ENCODE measurements around the gene GPR52.

GPR52 gene

DNA sequence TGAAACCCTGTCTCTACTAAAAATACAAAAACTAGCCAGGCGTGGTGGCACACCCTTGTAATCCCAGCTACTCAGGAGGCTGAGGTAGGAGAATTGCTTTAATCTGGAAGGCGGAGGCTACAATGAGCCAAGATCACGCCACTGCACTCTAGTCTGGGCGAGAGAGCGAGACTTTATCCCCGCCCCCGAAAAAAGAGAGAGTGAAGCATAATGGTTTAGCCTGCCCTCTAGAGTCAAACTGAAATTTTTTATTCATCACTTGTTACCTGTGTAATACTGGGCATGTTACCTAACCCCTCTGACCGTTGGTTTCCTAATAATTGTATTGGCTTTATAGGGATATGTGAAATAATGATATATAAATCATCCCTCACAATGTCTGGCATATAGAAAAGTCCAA lies 18.8 kb downstream of the GPR52 start:
- H3K9ac ChIP-seq (ENCODE audit: low read length): no peak overlapping the region
- H3K9me3 ChIP-seq (ENCODE audit: control insufficient read depth, low read depth, low read length): no peaks in the 10 kb centered on the region
- no peaks in the 10 kb centered on the region for H3K27me3 ChIP-seq (ENCODE audit: control insufficient read depth, insufficient read depth, low read length)
- no peaks in the 10 kb centered on the region for H3K36me3 ChIP-seq (ENCODE audit: control insufficient read depth, low read depth, low read length)
- no peaks in the 10 kb centered on the region for H3K4me1 ChIP-seq (ENCODE audit: control insufficient read depth, low read depth, low read length)
- H3K27ac ChIP-seq (ENCODE audit: low read length): no peak overlapping the region
- no peak overlapping the region for H3K4me3 ChIP-seq (ENCODE audit: low read length)

DNA sequence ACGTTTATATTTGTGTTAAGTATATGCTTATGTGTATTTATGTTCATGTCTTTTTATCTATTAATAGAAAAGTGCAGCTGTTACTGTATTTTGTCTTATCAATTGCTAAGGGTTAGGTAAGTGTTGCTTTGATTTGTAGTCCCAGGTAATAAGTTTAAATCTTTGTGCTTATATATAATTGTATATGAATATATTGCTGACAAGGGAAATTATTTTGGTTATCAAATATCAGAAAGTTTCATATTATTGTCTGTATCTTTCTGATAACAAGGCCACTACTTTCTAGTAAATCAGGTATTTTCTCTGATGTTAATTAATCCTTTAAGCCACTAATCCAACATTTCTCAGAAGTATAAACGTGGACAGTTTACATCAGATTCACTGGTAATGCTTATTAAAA lies 21.3 kb downstream of the GPR52 start:
- no peaks in the 10 kb centered on the region for H3K27me3 ChIP-seq (ENCODE audit: control insufficient read depth, insufficient read depth, low read length)
- no peak overlapping the region for H3K27ac ChIP-seq (ENCODE audit: low read length)
- no peaks in the 10 kb centered on the region for H3K9me3 ChIP-seq (ENCODE audit: control insufficient read depth, low read depth, low read length)
- H3K36me3 ChIP-seq (ENCODE audit: control insufficient read depth, low read depth, low read length): no peaks in the 10 kb centered on the region
- no peaks in the 10 kb centered on the region for H3K4me1 ChIP-seq (ENCODE audit: control insufficient read depth, low read depth, low read length)
- no peak overlapping the region for H3K9ac ChIP-seq (ENCODE audit: low read length)
- H3K4me3 ChIP-seq (ENCODE audit: low read length): no peak overlapping the region

DNA sequence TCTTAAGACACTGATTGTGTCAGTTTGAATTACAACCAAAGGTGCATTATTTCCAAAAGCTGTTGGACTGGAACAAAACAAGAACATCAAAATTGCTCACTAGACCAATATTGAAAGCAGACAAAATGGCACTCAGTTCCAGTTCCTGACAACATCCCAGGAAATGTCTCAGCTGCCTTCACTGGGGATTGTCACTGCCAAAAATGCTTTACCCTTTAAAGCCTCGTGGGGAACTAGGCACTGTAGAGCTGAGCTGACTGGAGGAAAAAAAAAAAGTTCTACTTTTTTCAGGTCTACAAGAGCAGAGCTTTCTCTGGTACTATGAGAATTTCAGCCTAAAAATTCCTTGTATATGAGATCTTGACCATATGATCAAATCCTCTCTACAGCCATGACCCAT lies 21.9 kb downstream of the GPR52 start:
- Histone ChIP-seq H3K9me3 (ENCODE audit: control insufficient read depth, low read depth, low read length) (no peaks in the 10 kb centered on the region), H3K4me1 (ENCODE audit: control insufficient read depth, low read depth, low read length) (no peaks in the 10 kb centered on the region), H3K36me3 (ENCODE audit: control insufficient read depth, low read depth, low read length) (no peaks in the 10 kb centered on the region), H3K9ac (ENCODE audit: low read length) (no peak overlapping the region), H3K27ac (ENCODE audit: low read length) (no peak overlapping the region), H3K4me3 (ENCODE audit: low read length) (no peak overlapping the region), H3K27me3 (ENCODE audit: control insufficient read depth, insufficient read depth, low read length) (no peaks in the 10 kb centered on the region)

GRCh38 chr1:174479281-174479680 lies 31.5 kb downstream of the GPR52 start:
- no peak overlapping the region for H3K4me3 ChIP-seq (ENCODE audit: low read length)
- H3K27me3 ChIP-seq (ENCODE audit: control insufficient read depth, insufficient read depth, low read length): no peaks in the 10 kb centered on the region
- no peaks in the 10 kb centered on the region for H3K36me3 ChIP-seq (ENCODE audit: control insufficient read depth, low read depth, low read length)
- H3K4me1 ChIP-seq (ENCODE audit: control insufficient read depth, low read depth, low read length): no peaks in the 10 kb centered on the region
- no peak overlapping the region for H3K9ac ChIP-seq (ENCODE audit: low read length)
- H3K27ac ChIP-seq (ENCODE audit: low read length): no peak overlapping the region
- H3K9me3 ChIP-seq (ENCODE audit: control insufficient read depth, low read depth, low read length): no peaks in the 10 kb centered on the region

GRCh38 chr1:174480324-174480723 lies 32.6 kb downstream of the GPR52 start:
- H3K4me1 ChIP-seq (ENCODE audit: control insufficient read depth, low read depth, low read length): no peaks in the 10 kb centered on the region
- H3K36me3 ChIP-seq (ENCODE audit: control insufficient read depth, low read depth, low read length): no peaks in the 10 kb centered on the region
- H3K4me3 ChIP-seq (ENCODE audit: low read length): no peak overlapping the region

GRCh38 chr1:174491606-174492005 lies 43.8 kb downstream of the GPR52 start:
- Histone ChIP-seq H3K9me3 (ENCODE audit: control insufficient read depth, low read depth, low read length) (no peaks in the 10 kb centered on the region), H3K9ac (ENCODE audit: low read length) (no peak overlapping the region)

More at GRCh38 chr1:174480324-174480723, 32.6 kb downstream of the GPR52 start:
- H3K9ac ChIP-seq (ENCODE audit: low read length): no peak overlapping the region
- no peak overlapping the region for H3K27ac ChIP-seq (ENCODE audit: low read length)
- no peaks in the 10 kb centered on the region for H3K27me3 ChIP-seq (ENCODE audit: control insufficient read depth, insufficient read depth, low read length)
- H3K9me3 ChIP-seq (ENCODE audit: control insufficient read depth, low read depth, low read length): no peaks in the 10 kb centered on the region

DNA sequence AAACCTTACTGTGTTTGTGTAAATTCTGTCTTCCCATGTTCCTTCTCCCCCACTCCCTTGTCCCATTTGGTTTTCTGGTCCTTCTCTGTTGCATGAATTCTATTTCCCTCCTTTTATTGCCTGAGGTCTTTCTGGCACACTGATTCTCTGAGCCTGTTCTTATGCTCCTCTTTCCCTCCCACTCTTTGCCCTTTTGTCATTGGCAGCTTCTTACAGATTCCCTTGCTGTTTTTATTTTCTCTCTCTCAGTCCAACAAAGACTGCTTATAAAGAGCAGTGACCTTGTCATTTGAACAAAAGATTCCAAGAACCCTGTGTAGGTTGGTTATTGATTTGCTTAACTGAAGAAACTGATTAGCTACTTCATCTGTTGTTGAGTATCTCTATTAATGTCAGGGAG lies 49.7 kb downstream of the GPR52 start:
- Histone ChIP-seq H3K4me1 (ENCODE audit: control insufficient read depth, low read depth, low read length) (peaks cover 4% of the 10 kb centered on the region), H3K36me3 (ENCODE audit: control insufficient read depth, low read depth, low read length) (no peaks in the 10 kb centered on the region), H3K9ac (ENCODE audit: low read length) (no peak overlapping the region), H3K27me3 (ENCODE audit: control insufficient read depth, insufficient read depth, low read length) (no peaks in the 10 kb centered on the region), H3K9me3 (ENCODE audit: control insufficient read depth, low read depth, low read length) (no peaks in the 10 kb centered on the region), H3K4me3 (ENCODE audit: low read length) (no peak overlapping the region), H3K27ac (ENCODE audit: low read length) (no peak overlapping the region)

More at GRCh38 chr1:174491606-174492005, 43.8 kb downstream of the GPR52 start:
- Histone ChIP-seq H3K4me3 (ENCODE audit: low read length) (no peak overlapping the region), H3K4me1 (ENCODE audit: control insufficient read depth, low read depth, low read length) (no peaks in the 10 kb centered on the region), H3K27ac (ENCODE audit: low read length) (no peak overlapping the region), H3K36me3 (ENCODE audit: control insufficient read depth, low read depth, low read length) (no peaks in the 10 kb centered on the region), H3K27me3 (ENCODE audit: control insufficient read depth, insufficient read depth, low read length) (no peaks in the 10 kb centered on the region)
